ENCODE measurements around the gene CCDC201.

DNA sequence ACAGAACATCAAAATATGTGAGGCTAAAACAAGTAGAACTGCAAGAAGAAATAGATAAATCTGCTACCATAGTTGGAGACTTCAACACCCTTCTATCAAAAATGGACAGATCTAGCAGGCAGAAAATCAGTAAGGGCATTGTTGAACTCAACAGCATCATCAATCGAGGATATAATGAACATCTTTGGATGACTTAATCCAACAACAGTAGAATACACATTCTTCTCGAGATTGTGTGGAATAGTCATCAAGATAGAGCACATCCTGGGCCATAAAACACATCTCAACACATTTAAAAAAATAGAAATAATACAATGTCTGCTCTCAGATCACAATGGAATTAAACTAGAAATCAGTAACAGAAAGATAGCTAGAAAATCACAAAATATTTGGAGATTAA is 25.3 kb upstream of the CCDC201 start:
- TF ChIP-seq, protein P1, sequence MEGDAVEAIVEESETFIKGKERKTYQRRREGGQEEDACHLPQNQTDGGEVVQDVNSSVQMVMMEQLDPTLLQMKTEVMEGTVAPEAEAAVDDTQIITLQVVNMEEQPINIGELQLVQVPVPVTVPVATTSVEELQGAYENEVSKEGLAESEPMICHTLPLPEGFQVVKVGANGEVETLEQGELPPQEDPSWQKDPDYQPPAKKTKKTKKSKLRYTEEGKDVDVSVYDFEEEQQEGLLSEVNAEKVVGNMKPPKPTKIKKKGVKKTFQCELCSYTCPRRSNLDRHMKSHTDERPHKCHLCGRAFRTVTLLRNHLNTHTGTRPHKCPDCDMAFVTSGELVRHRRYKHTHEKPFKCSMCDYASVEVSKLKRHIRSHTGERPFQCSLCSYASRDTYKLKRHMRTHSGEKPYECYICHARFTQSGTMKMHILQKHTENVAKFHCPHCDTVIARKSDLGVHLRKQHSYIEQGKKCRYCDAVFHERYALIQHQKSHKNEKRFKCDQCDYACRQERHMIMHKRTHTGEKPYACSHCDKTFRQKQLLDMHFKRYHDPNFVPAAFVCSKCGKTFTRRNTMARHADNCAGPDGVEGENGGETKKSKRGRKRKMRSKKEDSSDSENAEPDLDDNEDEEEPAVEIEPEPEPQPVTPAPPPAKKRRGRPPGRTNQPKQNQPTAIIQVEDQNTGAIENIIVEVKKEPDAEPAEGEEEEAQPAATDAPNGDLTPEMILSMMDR (IDR thresholded peaks at IDR 0.05; ENCODE audit: low read length): no peak
- TF ChIP-seq EZH2phosphoT487 (IDR thresholded peaks at IDR 0.05; ENCODE audit: low read length): no peak
- TF ChIP-seq EZH2 (optimal IDR thresholded peaks at IDR 0.05; ENCODE audit: low read depth, low read length): no peak
